Stomach (tissue), 9 donors: ENCODE measurements around the gene FDX1. TPM values are rescaled to one million over a fixed set of nuclear protein-coding genes. Genes with fewer than 3 reads are reported as not detected.
"Not testable (repeated sequence)": the region's sequence is repeated elsewhere in the genome, so short reads cannot be mapped to it uniquely, and the experiment has no call there.

ENCODE experiments used
- DNase-seq, 2 donors: peaks; one replicate each; pipeline versions ENCODE4 v3.0.0 to v3.0.0-alpha.2; 2013 to 2019
- H3K27ac ChIP-seq, 5 donors: fragments of 200-600 bp in 4 of 5; sonication (generic) in 4 of 5; one replicate each; pipeline ENCODE4 v1.5.1; 2013 to 2019; ENCODE audit warnings: mild to moderate bottlenecking in 1 of 5, moderate library complexity in 1 of 5
- H3K27me3 ChIP-seq, 3 donors: fragments of 200-600 bp; sonication (generic); one replicate each; pipeline ENCODE4 v1.5.1; 2017 to 2019; ENCODE audit warnings: mixed run types in 1 of 3
- H3K36me3 ChIP-seq, 4 donors: fragments of 200-600 bp; sonication (generic); 1 replicate in 3 of 4; 2 replicates in 1 of 4; pipeline ENCODE4 v1.5.1; 2016 to 2019
- H3K4me1 ChIP-seq, 4 donors: fragments of 200-600 bp; sonication (generic); one replicate each; pipeline ENCODE4 v1.5.1; 2016 to 2019
- H3K4me3 ChIP-seq, 4 donors: fragments of 200-600 bp; sonication (generic) in 3 of 4; one replicate each; pipeline ENCODE4 v1.5.1; 2016 to 2019; ENCODE audit warnings: mild to moderate bottlenecking in 1 of 4
- H3K9me3 ChIP-seq, 4 donors: fragments of 200-600 bp; sonication (generic); one replicate each; pipeline ENCODE4 v1.5.1; 2016 to 2019
- EP300 ChIP-seq: sonication (generic); formaldehyde crosslinking; IDR thresholded peaks from one replicate; pipeline ENCODE4 v1.6.1; 2017; ENCODE audit warnings: antibody characterized with exemption
- POLR2A ChIP-seq, 4 donors: fragments of 450-650 bp; IDR thresholded peaks; one replicate each; pipeline ENCODE4 v1.6.1; 2016; ENCODE audit warnings: antibody characterized with exemption in 4 of 4, control low read depth in 2 of 4, mild to moderate bottlenecking in 1 of 4, moderate library complexity in 1 of 4
- POLR2AphosphoS5 ChIP-seq, 3 donors: sonication (generic); formaldehyde crosslinking; IDR thresholded peaks; one replicate each; pipeline ENCODE4 v1.6.1; 2016; ENCODE audit warnings: antibody characterized with exemption in 3 of 3
- whole genome bisulfite sequencing, 5 donors: extraction: QIAGEN DNeasy Blood & Tissue Kit in 3 of 5; methylation state at CpG; one replicate each; pipeline versions ENCODE4 v1.1.5 to v1.1.7; 2013 to 2018; 5-methylcytosine and 5-hydroxymethylcytosine counted together
- intact Hi-C: fragments of 100-400 bp; cut with DNase I; formaldehyde crosslinking; loops from one replicate; pipeline ENCODE4 v1.15.1; 2023; ENCODE audit warnings: low total_unique reads
- polyA plus RNA-seq, 3 donors: library from polyadenylated mRNA; stranded (reverse); fragments of 200-250 nt; gene quantifications; one replicate each; pipeline ENCODE4 v1.2.3, GENCODE V29; 2013
- total RNA-seq, 5 donors: library from RNA; depleted of rRNA; stranded (reverse); fragments of >200 nt; gene quantifications; one replicate each; pipeline versions ENCODE4 v1.1.0 to v1.2.3, GENCODE V29; 2014 to 2016
- TF ChIP-seq, protein P1 (sequence below), 7 experiments: fragments of 450-650 bp in 4 of 7; fragments of 200-600 bp in 3 of 7; sonication (generic) in 3 of 7; IDR thresholded peaks; one replicate each; pipeline ENCODE4 v1.5.1; 2016 to 2019; ENCODE audit warnings: antibody characterized with exemption in 7 of 7, control low read depth in 2 of 7, mild to moderate bottlenecking in 1 of 7
- donor health status: healthy with polysubstance abuse.
- donor health status: Bipolar disorder and iron deficiency.
- donor health status: healthy.

Gene FDX1
- total and polyA plus RNA-seq, 8 donors: 0.58 to 78.8 (median 22.8) TPM

DNA sequence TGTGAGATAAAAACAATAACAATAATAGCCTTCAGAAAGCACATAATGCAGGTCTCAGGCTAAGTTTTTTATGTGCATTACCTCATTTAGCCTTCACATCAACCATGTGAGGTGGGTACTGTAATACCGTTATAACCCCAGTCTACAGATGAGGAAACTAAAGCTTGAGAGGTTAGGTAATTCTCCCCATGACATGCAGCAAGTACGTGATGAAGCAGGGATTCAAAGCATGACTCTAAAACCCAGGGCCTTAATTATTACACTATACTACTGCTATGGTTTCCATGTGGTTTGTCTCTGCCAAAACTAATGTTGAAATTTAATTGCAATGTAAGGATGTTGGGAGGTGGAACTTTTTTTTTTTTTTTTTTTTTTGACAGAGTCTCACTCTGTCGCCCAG is 37.7 kb upstream of the FDX1 start:
- Histone ChIP-seq H3K4me1 (no peaks in the 10 kb centered on the region), H3K4me3 (no peak overlapping the region), H3K27me3 (no peaks in the 10 kb centered on the region), H3K27ac (no peak overlapping the region), H3K9me3 (peaks cover 0 to 4% (median 0%) of the 10 kb centered on the region in 4 donors), H3K36me3 (no peaks in the 10 kb centered on the region)
- TF ChIP-seq POLR2A (IDR thresholded peaks at IDR 0.05) (no peak), POLR2AphosphoS5 (IDR thresholded peaks at IDR 0.05) (no peak), EP300 (no peak)
- intact Hi-C loops: no loop called here
- WGBS, 5 donors: 74 to 93% (median 90%) methylated on average over 3 of the region's 3 CpGs
- DNase-seq: no peak

DNA sequence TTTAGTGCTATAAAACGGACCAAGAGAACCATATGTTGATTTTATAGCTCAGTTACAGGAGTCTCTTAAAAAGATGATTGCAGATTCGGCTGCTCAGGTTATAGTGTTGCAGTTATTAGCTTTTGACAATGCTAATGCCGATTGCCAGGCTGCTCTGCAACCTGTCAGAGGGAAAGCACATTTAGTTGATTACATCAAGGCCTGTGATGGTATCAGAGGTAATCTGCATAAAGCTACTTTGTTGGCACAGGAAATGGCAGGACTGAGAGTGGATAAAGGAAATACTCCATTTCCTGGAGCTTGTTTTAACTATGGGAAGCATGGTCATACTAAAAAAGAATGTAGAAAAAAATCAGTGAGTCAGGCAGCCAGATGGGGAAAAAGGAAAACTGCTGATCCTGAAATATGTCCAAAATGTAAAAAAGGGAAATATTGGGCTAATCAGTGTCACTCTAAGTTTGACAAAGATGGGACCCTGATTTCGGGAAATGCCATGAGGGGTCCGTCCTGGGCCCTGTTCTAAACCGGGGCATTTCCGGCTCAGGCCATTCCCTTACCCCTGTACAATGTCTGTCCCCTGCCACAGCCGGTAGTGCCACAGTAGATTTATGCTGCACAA is 32.0 kb upstream of the FDX1 start:
- H3K27ac ChIP-seq, H3K9me3 ChIP-seq, intact Hi-C loops, DNase-seq, H3K36me3 ChIP-seq, H3K27me3 ChIP-seq, H3K4me3 ChIP-seq, H3K4me1 ChIP-seq: not testable (repeated sequence)
- WGBS, 5 donors: 68 to 87% (median 83%) methylated on average over 8 of the region's 8 CpGs

- 89 to 97% (median 95%) methylated on average over 4 to 5 of the region's 5 CpGs for WGBS, 5 donors
- H3K4me3 ChIP-seq, H3K4me1 ChIP-seq, intact Hi-C loops, H3K27me3 ChIP-seq, DNase-seq, H3K27ac ChIP-seq, H3K9me3 ChIP-seq, H3K36me3 ChIP-seq: not testable (repeated sequence)
Observed at GRCh38 chr11:110403585-110403984, 26.2 kb upstream of the FDX1 start.

DNA sequence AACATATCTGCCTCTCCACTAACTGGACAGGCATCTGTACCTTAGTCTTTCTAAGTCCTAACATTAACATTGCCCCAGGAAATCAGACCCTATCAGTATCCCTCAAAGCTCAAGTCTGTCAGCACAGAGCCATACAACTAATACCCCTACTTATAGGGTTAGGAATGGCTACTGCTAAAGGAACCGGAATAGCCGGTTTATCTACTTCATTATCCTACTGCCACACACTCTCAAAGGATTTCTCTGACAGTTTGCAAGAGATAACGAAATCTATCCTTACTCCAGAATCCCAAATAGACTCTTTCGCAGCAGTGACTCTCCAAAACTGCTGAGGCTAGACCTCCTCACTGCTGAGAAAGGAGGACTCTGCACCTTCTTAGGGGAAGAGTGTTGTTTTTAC is 24.1 kb upstream of the FDX1 start:
- DNase-seq: peak in 1 of 2 donors; percentile 17
- intact Hi-C loops, H3K9me3 ChIP-seq, H3K27me3 ChIP-seq, H3K27ac ChIP-seq, H3K4me3 ChIP-seq, H3K36me3 ChIP-seq, H3K4me1 ChIP-seq: not testable (repeated sequence)
- 47 to 71% (median 57%) methylated on average over 4 of the region's 4 CpGs for WGBS, 5 donors

GRCh38 chr11:110407315-110407714 is 22.4 kb upstream of the FDX1 start:
- Histone ChIP-seq H3K9me3 (peaks cover 0 to 6% (median 0%) of the 10 kb centered on the region in 4 donors), H3K27ac (no peak overlapping the region), H3K27me3 (no peaks in the 10 kb centered on the region), H3K4me3 (no peak overlapping the region), H3K4me1 (no peaks in the 10 kb centered on the region), H3K36me3 (no peaks in the 10 kb centered on the region)
- no peak for DNase-seq
- intact Hi-C loops: no loop called here
- TF ChIP-seq POLR2AphosphoS5 (IDR thresholded peaks at IDR 0.05) (no peak), POLR2A (IDR thresholded peaks at IDR 0.05) (no peak), EP300 (no peak)
- TF ChIP-seq, protein P1, sequence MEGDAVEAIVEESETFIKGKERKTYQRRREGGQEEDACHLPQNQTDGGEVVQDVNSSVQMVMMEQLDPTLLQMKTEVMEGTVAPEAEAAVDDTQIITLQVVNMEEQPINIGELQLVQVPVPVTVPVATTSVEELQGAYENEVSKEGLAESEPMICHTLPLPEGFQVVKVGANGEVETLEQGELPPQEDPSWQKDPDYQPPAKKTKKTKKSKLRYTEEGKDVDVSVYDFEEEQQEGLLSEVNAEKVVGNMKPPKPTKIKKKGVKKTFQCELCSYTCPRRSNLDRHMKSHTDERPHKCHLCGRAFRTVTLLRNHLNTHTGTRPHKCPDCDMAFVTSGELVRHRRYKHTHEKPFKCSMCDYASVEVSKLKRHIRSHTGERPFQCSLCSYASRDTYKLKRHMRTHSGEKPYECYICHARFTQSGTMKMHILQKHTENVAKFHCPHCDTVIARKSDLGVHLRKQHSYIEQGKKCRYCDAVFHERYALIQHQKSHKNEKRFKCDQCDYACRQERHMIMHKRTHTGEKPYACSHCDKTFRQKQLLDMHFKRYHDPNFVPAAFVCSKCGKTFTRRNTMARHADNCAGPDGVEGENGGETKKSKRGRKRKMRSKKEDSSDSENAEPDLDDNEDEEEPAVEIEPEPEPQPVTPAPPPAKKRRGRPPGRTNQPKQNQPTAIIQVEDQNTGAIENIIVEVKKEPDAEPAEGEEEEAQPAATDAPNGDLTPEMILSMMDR (IDR thresholded peaks at IDR 0.05): no peak
- WGBS, 5 donors: 83 to 88% (median 86%) methylated on average over 5 of the region's 5 CpGs

GRCh38 chr11:110409174-110409573 is 20.6 kb upstream of the FDX1 start:
- no peak overlapping the region for H3K4me3 ChIP-seq
- intact Hi-C loops: no loop called here
- H3K4me1 ChIP-seq: no peaks in the 10 kb centered on the region
- H3K27me3 ChIP-seq: no peaks in the 10 kb centered on the region
- peaks cover 0 to 6% (median 0%) of the 10 kb centered on the region in 4 donors for H3K9me3 ChIP-seq
- no peak overlapping the region for H3K27ac ChIP-seq
- no peak for DNase-seq
- no peak for TF ChIP-seq POLR2A (IDR thresholded peaks at IDR 0.05)
- TF ChIP-seq, protein P1 (IDR thresholded peaks at IDR 0.05): no peak
- no peak for TF ChIP-seq POLR2AphosphoS5 (IDR thresholded peaks at IDR 0.05)
- TF ChIP-seq EP300: no peak
- WGBS, 5 donors: 44 to 54% (median 47%) methylated on average over 3 of the region's 3 CpGs
- no peaks in the 10 kb centered on the region for H3K36me3 ChIP-seq
